SK-N-SH (cell line): Measurements from ENCODE around the gene TECPR2. TPM values are rescaled to one million over a fixed set of nuclear protein-coding genes. Genes with fewer than 3 reads are reported as not detected.
"Not testable (repeated sequence)": the region's sequence is repeated elsewhere in the genome, so short reads cannot be mapped to it uniquely, and the experiment has no call there.

Experiments
- CTCF ChIA-PET: fragments of 300-600, 350-600 bp; formaldehyde crosslinking; extraction: SDS; loops from one replicate; lab custom pipeline; 2021; lab: Yijun Ruan, JAX
- POLR2A ChIA-PET: fragments of 350-600 bp; sonication (Branson Sonifier 250); formaldehyde crosslinking; extraction: SDS; loops from one replicate; lab custom pipeline; 2020; ENCODE audit warnings: antibody characterized with exemption, inconsistent platforms; lab: Yijun Ruan, JAX
- DNase-seq: peaks from one replicate; pipeline ENCODE4 v3.0.0; 2012
- H2AFZ ChIP-seq: fragments of 200-600 bp; sonication (generic); 2 replicates; pipeline ENCODE4 v1.8.1; 2016; ENCODE audit warnings: antibody characterized with exemption, mild to moderate bottlenecking, low read depth
- H3F3A ChIP-seq: fragments of 200-600 bp; sonication (generic); replicated peaks from 2 replicates; pipeline ENCODE3; 2016; ENCODE audit warnings: antibody characterized with exemption, mild to moderate bottlenecking; ENCODE audit not compliant: insufficient read depth
- H3K27ac ChIP-seq, 2 experiments: fragments of 200-500 bp in 1 of 2; fragments of 200-600 bp in 1 of 2; sonication (Bioruptor generic) in 1 of 2; sonication (generic), shearing (Covaris generic) in 1 of 2; 2 replicates each; pipeline versions ENCODE4 v1.5.1 to v1.6.1; 2014 to 2016; ENCODE audit warnings: low read depth in 2 of 2, inconsistent platforms in 1 of 2, low read length in 1 of 2, mild to moderate bottlenecking in 1 of 2, mixed read lengths in 1 of 2
- H3K27me3 ChIP-seq: fragments of 200-600 bp; sonication (generic), shearing (Covaris generic); 2 replicates; pipeline ENCODE4 v1.6.1; 2016; ENCODE audit warnings: mixed run types; ENCODE audit not compliant: insufficient read depth
- H3K36me3 ChIP-seq, 2 experiments: fragments of 200-500 bp in 1 of 2; fragments of 200-600 bp in 1 of 2; sonication (Bioruptor generic) in 1 of 2; sonication (generic) in 1 of 2; replicated peaks in 1 of 2; 2 replicates each; pipeline versions ENCODE3 to v1.5.1; 2014 to 2016; ENCODE audit warnings: low read length in 1 of 2, mild to moderate bottlenecking in 1 of 2; ENCODE audit not compliant: insufficient read depth in 2 of 2, control insufficient read depth in 1 of 2
- H3K4me1 ChIP-seq, 2 experiments: fragments of 200-500 bp in 1 of 2; fragments of 200-600 bp in 1 of 2; sonication (Bioruptor generic) in 1 of 2; sonication (generic), shearing (Covaris generic) in 1 of 2; 2 replicates each; pipeline versions ENCODE4 v1.5.1 to v1.6.1; 2014 to 2016; ENCODE audit warnings: low read depth in 1 of 2, low read length in 1 of 2, mixed run types in 1 of 2; ENCODE audit not compliant: insufficient read depth in 2 of 2, control insufficient read depth in 1 of 2
- H3K4me2 ChIP-seq: fragments of 200-600 bp; sonication (generic), shearing (Covaris generic); 2 replicates; pipeline ENCODE4 v1.6.1; 2017; ENCODE audit warnings: mixed run types
- H3K4me3 ChIP-seq, 2 experiments: fragments of 200-500 bp in 1 of 2; fragments of 200-600 bp in 1 of 2; sonication (Bioruptor generic) in 1 of 2; sonication (generic), shearing (Covaris generic) in 1 of 2; 2 replicates each; pipeline versions ENCODE4 v1.5.1 to v1.8.1; 2014 to 2016; ENCODE audit warnings: low read depth in 2 of 2, inconsistent platforms in 1 of 2, low read length in 1 of 2, mild to moderate bottlenecking in 1 of 2, mixed read lengths in 1 of 2, moderate library complexity in 1 of 2
- H3K79me2 ChIP-seq: fragments of 200-600 bp; sonication (generic); 2 replicates; pipeline ENCODE4 v1.8.1; 2017; ENCODE audit warnings: mild to moderate bottlenecking; ENCODE audit not compliant: insufficient read depth
- H3K9ac ChIP-seq: fragments of 200-600 bp; sonication (generic); 2 replicates; pipeline ENCODE4 v1.6.1; 2017; ENCODE audit warnings: mixed run types
- H3K9me2 ChIP-seq: fragments of 200-600 bp; sonication (generic); 2 replicates; pipeline ENCODE4 v1.6.1; 2017; ENCODE audit warnings: mixed run types
- H3K9me3 ChIP-seq: fragments of 200-600 bp; sonication (generic); 2 replicates; pipeline ENCODE4 v1.6.1; 2017; ENCODE audit warnings: mixed run types, mild to moderate bottlenecking, moderate library complexity
- H4K20me1 ChIP-seq: fragments of 200-600 bp; sonication (generic); 2 replicates; pipeline ENCODE4 v1.6.1; 2017; ENCODE audit warnings: mild to moderate bottlenecking, mixed run types; ENCODE audit not compliant: insufficient read depth
- FOXJ3 ChIP-seq: sonication (generic); formaldehyde crosslinking; IDR thresholded peaks from 2 replicates; pipeline ENCODE4 v1.5.1; 2020; ENCODE audit warnings: mild to moderate bottlenecking, missing genetic modification reagents
- NFIC ChIP-seq: IDR thresholded peaks from 2 replicates; pipeline ENCODE4 v1.4.0; 2012; ENCODE audit warnings: borderline replicate concordance
- RAD21 ChIP-seq: IDR thresholded peaks from 2 replicates; pipeline ENCODE4 v1.6.1; 2012; ENCODE audit warnings: mild to moderate bottlenecking, low read length
- RCOR1 ChIP-seq: fragments of 150-350 bp; IDR thresholded peaks from 2 replicates; pipeline ENCODE4 v1.6.1; 2017; ENCODE audit warnings: antibody characterized with exemption, low read length
- SIN3A ChIP-seq: IDR thresholded peaks from 2 replicates; pipeline ENCODE4 v1.6.1; 2012; ENCODE audit warnings: low read depth, mild to moderate bottlenecking, low read length, moderate library complexity, borderline replicate concordance
- SMC3 ChIP-seq: IDR thresholded peaks from 2 replicates; pipeline ENCODE4 v1.6.1; 2012; ENCODE audit warnings: low read depth, low read length, improper control_type of control experiment
- YY1 ChIP-seq: IDR thresholded peaks from 2 replicates; pipeline ENCODE4 v1.4.0; 2012; ENCODE audit warnings: low read depth, mild to moderate bottlenecking
- WGBS: methylation state at CpG from one replicate; pipeline ENCODE4 v1.1.6; 2017; ENCODE audit warnings: low lambda C conversion rate; 5-methylcytosine and 5-hydroxymethylcytosine counted together
- polyA plus RNA-seq, 3 experiments: library from polyadenylated mRNA; depleted of rRNA; stranded (reverse); fragments of >200 nt; gene quantifications; 2 replicates each; pipeline ENCODE4 v1.2.3, GENCODE V29; 2012
- TF ChIP-seq, protein P1 (sequence below): fragments of 200-600 bp; sonication (generic); IDR thresholded peaks from 2 replicates; pipeline ENCODE4 v1.6.1; 2017; ENCODE audit warnings: antibody characterized with exemption, mild to moderate bottlenecking, moderate library complexity

Gene TECPR2
- polyA plus RNA-seq, 1 of the 3 experiments (the other 2 are of a cell fraction): 6.9 TPM

DNA sequence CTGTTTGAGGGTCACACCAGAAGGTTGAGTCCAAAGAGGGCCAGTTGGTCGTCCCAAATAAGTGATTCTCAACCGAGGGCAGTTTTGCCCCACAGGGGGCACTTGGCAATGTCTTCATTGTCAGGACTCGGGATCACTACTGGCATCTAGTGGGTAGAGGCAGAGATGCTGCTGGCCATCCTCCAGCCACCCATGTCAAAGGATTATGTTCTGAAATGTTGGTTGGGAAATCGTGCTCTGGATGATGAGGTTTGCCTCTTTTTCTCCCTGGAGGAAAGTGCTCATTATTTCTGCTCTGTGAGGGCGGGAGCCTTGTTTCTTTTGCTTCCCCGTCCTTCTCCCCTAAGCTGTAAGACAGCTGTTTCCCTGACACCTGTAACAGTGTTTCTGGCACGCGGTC lies 39.6 kb upstream of the TECPR2 start:
- ChIA-PET POLR2A (no interaction called here), CTCF (interaction anchor here (0.6 to 1.4 kb wide), 4 partner anchors 9 to 168 kb away, joined by 3 to 4 read pairs (median 3); no protein-coding TSS in a partner anchor)

DNA sequence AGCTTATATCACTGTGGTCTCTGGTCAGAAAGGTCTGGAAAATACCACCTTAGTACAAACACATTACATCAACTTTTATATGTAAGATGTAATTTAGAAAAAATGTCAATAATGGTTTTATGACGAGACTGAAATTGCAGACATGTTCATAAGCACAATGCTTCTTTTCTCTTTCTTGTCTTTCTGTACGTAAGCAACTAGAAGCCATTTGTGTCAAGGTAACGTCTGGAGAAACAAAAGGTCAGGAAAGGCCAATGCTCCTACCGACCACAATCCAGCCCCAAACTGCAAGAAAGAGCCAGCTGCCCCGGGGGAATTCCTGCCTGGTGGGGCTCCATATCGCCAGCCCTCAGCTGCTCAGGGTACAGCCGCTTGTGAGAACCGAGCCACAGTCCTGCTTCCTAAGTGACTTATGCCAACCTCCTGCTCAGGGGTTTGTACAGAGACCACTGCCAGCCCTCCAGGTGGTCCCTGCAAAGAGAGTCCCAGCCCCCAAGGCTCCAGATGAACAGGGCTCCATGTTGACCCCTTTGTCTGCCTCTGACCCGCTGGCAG lies 36.9 kb upstream of the TECPR2 start:
- Histone ChIP-seq H3K79me2 (peaks cover 9% of the 10 kb centered on the region), H3K4me2 (no peak overlapping the region), H3K27me3 (no peaks in the 10 kb centered on the region), H3K9me3 (no peaks in the 10 kb centered on the region), H2AFZ (no peak overlapping the region), H3K36me3 (peaks cover 7 to 11% of the 10 kb centered on the region in 2 experiments), H3K4me3 (no peak overlapping the region), H3F3A (peaks cover 5% of the 10 kb centered on the region), H3K27ac (no peak overlapping the region), H3K9ac (no peak overlapping the region), H4K20me1 (no peaks in the 10 kb centered on the region), H3K4me1 (peaks cover 0 to 5% of the 10 kb centered on the region in 2 experiments; a peak in 1 of 4 replicates), H3K9me2 (no peaks in the 10 kb centered on the region)
- 85% methylated on average over 6 of the region's 9 CpGs for WGBS
- ChIA-PET CTCF (interaction anchor here (0.6 to 1.4 kb wide), 2 partner anchors 16 to 248 kb away, joined by 3 read pairs; no protein-coding TSS in a partner anchor), POLR2A (no interaction called here)
- DNase-seq: no peak
- TF ChIP-seq FOXJ3 (CRISPR knock-in tag): no peak

More for the DNA sequence above, 39.6 kb upstream of the TECPR2 start:
- H3K27ac ChIP-seq: no peak overlapping the region; a peak in 1 of 4 replicates
- H3K79me2 ChIP-seq: peaks cover 18% of the 10 kb centered on the region
- peak; percentile 40; the same call in 1 of the 2 replicates for TF ChIP-seq SMC3
- TF ChIP-seq NFIC: peak; percentile 46; the same call in 1 of the 2 replicates
- TF ChIP-seq RAD21: peak; percentile 58
- TF ChIP-seq, protein P1, sequence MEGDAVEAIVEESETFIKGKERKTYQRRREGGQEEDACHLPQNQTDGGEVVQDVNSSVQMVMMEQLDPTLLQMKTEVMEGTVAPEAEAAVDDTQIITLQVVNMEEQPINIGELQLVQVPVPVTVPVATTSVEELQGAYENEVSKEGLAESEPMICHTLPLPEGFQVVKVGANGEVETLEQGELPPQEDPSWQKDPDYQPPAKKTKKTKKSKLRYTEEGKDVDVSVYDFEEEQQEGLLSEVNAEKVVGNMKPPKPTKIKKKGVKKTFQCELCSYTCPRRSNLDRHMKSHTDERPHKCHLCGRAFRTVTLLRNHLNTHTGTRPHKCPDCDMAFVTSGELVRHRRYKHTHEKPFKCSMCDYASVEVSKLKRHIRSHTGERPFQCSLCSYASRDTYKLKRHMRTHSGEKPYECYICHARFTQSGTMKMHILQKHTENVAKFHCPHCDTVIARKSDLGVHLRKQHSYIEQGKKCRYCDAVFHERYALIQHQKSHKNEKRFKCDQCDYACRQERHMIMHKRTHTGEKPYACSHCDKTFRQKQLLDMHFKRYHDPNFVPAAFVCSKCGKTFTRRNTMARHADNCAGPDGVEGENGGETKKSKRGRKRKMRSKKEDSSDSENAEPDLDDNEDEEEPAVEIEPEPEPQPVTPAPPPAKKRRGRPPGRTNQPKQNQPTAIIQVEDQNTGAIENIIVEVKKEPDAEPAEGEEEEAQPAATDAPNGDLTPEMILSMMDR: peak; percentile 68
- TF ChIP-seq YY1: no peak
- no peak for TF ChIP-seq RCOR1
- TF ChIP-seq, all 33 proteins: peak for 4
- no peaks in the 10 kb centered on the region for H3K9me2 ChIP-seq
- H3F3A ChIP-seq: peaks cover 7% of the 10 kb centered on the region
- no peaks in the 10 kb centered on the region for H3K9me3 ChIP-seq
- H3K4me3 ChIP-seq: no peak overlapping the region
- H3K36me3 ChIP-seq: peaks cover 7 to 11% of the 10 kb centered on the region in 2 experiments
- no peaks in the 10 kb centered on the region for H3K27me3 ChIP-seq
- peak; percentile 70 for DNase-seq
- H3K9ac ChIP-seq: no peak overlapping the region
- H4K20me1 ChIP-seq: no peaks in the 10 kb centered on the region
- H2AFZ ChIP-seq: no peak overlapping the region
- 53% methylated on average over 8 of the region's 8 CpGs for WGBS
- no peak overlapping the region for H3K4me2 ChIP-seq
- peaks cover 0 to 18% of the 10 kb centered on the region in 2 experiments; a peak in 2 of 4 replicates for H3K4me1 ChIP-seq

DNA sequence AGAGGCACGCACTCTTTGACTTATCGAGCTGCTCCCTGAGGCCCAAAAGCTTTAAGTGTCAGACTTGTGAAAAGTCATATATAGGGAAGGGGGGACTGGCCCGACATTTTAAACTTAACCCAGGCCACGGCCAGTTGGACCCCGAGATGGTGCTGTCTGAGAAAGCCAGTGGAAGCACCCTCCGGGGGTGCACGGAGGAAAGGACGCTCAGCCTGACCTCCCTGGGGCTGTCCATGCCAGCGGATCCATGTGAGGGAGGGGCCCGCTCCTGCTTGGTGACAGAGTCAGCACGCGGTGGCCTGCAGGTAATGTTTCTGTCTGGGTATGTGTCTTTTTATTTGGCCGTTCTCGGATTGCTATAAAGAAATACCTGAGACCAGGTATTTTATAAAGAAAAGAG lies 36.2 kb upstream of the TECPR2 start:
- H3K9me3 ChIP-seq: no peaks in the 10 kb centered on the region
- H3K4me3 ChIP-seq: no peak overlapping the region
- TF ChIP-seq FOXJ3 (CRISPR knock-in tag): no peak
- TF ChIP-seq SIN3A: no peak
- POLR2A ChIA-PET: no interaction called here
- no peak overlapping the region for H2AFZ ChIP-seq
- H3K4me2 ChIP-seq: no peak overlapping the region
- H3K9ac ChIP-seq: no peak overlapping the region
- CTCF ChIA-PET: interaction anchor here (0.6 kb wide), 1 partner anchor 249 kb away, joined by 3 read pairs; no protein-coding TSS in a partner anchor
- H3K79me2 ChIP-seq: peaks cover 6% of the 10 kb centered on the region; the same call in 1 of the 2 replicates
- H3K4me1 ChIP-seq: peaks cover 0 to 2% of the 10 kb centered on the region in 2 experiments; a peak in 1 of 4 replicates
- WGBS: 93% methylated on average over 14 of the region's 14 CpGs
- no peak for DNase-seq
- H3K27me3 ChIP-seq: no peaks in the 10 kb centered on the region
- H3K27ac ChIP-seq: no peak overlapping the region
- H4K20me1 ChIP-seq: no peaks in the 10 kb centered on the region
- peaks cover 5% of the 10 kb centered on the region for H3F3A ChIP-seq
- H3K9me2 ChIP-seq: no peaks in the 10 kb centered on the region
- H3K36me3 ChIP-seq: peaks cover 8 to 11% of the 10 kb centered on the region in 2 experiments

DNA sequence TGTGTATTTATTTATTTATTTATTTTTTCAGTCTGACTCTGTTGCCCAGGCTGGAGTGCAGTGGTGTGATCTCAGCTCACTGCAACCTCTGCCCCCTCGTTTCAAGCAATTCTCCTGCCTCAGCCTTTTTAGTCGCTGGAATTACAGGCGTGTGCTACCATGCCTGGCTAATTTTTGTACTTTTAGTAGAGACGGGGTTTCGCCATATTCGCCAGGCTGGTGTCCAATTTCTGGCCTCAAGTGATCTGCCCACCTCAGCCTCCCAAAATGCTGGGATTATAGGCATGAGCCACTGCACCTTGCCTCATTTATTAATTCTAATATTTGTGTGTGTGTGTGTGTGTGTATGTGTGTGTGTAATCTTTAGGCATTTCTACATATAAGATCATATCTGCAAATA lies 33.4 kb upstream of the TECPR2 start:
- H3K27ac ChIP-seq, H3F3A ChIP-seq, H3K9ac ChIP-seq, H3K4me3 ChIP-seq, H3K9me2 ChIP-seq, H3K27me3 ChIP-seq, H4K20me1 ChIP-seq, H3K79me2 ChIP-seq, H3K9me3 ChIP-seq, H3K4me1 ChIP-seq, H3K4me2 ChIP-seq, H2AFZ ChIP-seq, DNase-seq: not testable (repeated sequence)
- POLR2A ChIA-PET: interaction anchor here (1.2 kb wide), 1 partner anchor 9 kb away, joined by 3 read pairs; no protein-coding TSS in a partner anchor
- CTCF ChIA-PET: interaction anchor here (0.8 kb wide), 1 partner anchor 9 kb away, joined by 5 read pairs; no protein-coding TSS in a partner anchor
- peaks cover 6 to 11% of the 10 kb centered on the region in 2 experiments for H3K36me3 ChIP-seq
- WGBS: 95% methylated on average over 6 of the region's 6 CpGs
